ENCODE measurements around the gene TSPYL1.
"Not testable (repeated sequence)": the region's sequence is repeated elsewhere in the genome, so short reads cannot be mapped to it uniquely, and the experiment has no call there.

The TSPYL1 gene

DNA sequence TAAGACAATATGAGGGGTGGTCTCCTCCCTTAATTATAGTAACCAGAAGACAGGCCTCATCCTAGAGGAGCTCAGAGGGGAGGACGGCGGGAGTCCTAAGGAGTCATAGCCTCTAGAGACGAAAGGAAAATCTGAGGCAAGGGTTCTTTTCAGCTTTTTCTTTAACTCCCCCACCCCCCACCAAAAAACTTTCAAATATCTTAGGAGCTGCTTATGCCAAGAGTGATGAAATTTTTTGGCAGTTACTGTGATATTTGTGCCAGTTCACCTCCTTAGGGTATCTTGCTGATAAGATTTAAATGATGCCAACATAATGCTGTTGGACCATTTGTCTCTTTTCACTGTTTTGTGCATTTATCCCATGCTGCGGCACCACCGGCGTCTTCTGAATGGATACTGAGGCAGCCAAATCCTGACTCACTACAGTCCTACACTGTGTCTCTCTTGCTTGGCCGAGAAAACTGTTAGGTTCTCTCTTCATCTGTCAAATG is 46.5 kb upstream of the TSPYL1 start:
- H3K27me3 ChIP-seq (replicated peaks) = no peaks in the 10 kb centered on the region
- no peaks in the 10 kb centered on the region for H3K36me3 ChIP-seq (replicated peaks)
- no peak overlapping the region for H3K4me3 ChIP-seq (ENCODE audit: low read depth, low read length)
- no peak overlapping the region for H3K27ac ChIP-seq
- in situ Hi-C loops (cut with HindIII; ENCODE audit: low pct_ligation_motif_present, low sequenced_read_pairs) = no loop called here
- DNase-seq = no peak
- TF ChIP-seq, protein P1, sequence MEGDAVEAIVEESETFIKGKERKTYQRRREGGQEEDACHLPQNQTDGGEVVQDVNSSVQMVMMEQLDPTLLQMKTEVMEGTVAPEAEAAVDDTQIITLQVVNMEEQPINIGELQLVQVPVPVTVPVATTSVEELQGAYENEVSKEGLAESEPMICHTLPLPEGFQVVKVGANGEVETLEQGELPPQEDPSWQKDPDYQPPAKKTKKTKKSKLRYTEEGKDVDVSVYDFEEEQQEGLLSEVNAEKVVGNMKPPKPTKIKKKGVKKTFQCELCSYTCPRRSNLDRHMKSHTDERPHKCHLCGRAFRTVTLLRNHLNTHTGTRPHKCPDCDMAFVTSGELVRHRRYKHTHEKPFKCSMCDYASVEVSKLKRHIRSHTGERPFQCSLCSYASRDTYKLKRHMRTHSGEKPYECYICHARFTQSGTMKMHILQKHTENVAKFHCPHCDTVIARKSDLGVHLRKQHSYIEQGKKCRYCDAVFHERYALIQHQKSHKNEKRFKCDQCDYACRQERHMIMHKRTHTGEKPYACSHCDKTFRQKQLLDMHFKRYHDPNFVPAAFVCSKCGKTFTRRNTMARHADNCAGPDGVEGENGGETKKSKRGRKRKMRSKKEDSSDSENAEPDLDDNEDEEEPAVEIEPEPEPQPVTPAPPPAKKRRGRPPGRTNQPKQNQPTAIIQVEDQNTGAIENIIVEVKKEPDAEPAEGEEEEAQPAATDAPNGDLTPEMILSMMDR (IDR thresholded peaks at IDR 0.05; ENCODE audit: low read depth, low read length, missing control alignments) = no peak

- H3K27ac ChIP-seq; H3K27me3 ChIP-seq (replicated peaks); H3K4me3 ChIP-seq (ENCODE audit: low read depth, low read length); DNase-seq; in situ Hi-C loops (cut with HindIII; ENCODE audit: low pct_ligation_motif_present, low sequenced_read_pairs); H3K36me3 ChIP-seq (replicated peaks): not testable (repeated sequence)
These were observed 46.0 kb upstream of the TSPYL1 start for GRCh38 chr6:116325634-116326132.

DNA sequence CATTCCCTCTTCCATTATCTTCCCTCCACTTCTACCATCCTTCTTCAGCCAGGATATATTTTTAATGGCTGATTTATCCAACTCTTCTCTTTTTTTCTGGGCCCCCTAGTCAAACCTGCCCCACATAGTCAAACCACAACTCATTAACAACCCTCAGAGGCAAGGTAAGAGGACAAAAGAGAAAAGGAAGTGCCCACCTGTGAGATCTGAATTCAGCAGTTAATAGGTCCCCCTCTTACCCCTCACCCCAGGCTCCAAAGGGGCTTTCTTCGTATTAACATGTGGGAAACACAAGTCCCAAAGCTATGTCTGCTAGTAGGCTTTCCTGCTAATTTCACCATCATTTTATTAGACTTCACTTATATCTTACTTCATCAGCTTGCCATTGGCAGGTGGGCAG is 44.1 kb upstream of the TSPYL1 start:
- no peak overlapping the region for H3K27ac ChIP-seq
- DNase-seq = no peak
- no peaks in the 10 kb centered on the region for H3K36me3 ChIP-seq (replicated peaks)
- in situ Hi-C loops (cut with HindIII; ENCODE audit: low pct_ligation_motif_present, low sequenced_read_pairs) = no loop called here
- no peak overlapping the region for H3K4me3 ChIP-seq (ENCODE audit: low read depth, low read length)
- TF ChIP-seq, protein P1 (IDR thresholded peaks at IDR 0.05; ENCODE audit: low read depth, low read length, missing control alignments) = no peak
- no peaks in the 10 kb centered on the region for H3K27me3 ChIP-seq (replicated peaks)

- H3K36me3 ChIP-seq (replicated peaks); in situ Hi-C loops (cut with HindIII; ENCODE audit: low pct_ligation_motif_present, low sequenced_read_pairs); H3K4me3 ChIP-seq (ENCODE audit: low read depth, low read length); DNase-seq; H3K27ac ChIP-seq; H3K27me3 ChIP-seq (replicated peaks): not testable (repeated sequence)
These were observed 42.2 kb upstream of the TSPYL1 start for GRCh38 chr6:116321933-116322332.

DNA sequence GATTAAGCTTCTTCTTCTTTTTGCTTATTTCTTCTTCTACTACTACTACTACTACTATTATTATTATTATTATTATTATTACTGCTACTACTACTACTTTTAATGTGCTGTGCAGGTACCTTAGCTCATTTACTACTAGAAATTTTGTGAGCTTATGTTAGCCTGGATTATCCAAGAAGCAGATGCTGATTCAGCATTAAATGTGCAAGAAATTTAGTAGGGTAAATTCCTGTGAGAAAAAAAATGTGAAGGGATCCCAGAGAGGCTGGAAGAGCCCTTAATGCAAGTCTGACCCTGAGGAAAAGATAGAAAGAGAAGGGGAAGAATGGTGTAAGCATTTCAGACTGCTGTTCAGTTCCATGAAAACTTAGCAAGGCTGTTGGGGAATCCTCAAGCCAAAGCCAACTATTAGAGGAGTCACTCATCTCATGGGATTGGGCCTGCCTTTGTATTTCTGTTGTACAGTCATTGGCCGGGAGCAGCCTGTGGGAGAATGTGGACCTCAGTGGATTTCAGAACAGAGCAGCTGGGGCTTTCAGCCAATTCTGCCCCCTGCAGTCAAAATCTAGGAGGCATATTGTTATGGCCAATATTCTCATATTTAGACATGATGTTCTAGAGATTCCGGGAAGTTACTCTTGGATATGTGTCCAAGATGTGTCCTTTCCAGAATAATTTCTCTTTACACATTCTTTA is 37.2 kb upstream of the TSPYL1 start:
- no peak overlapping the region for H3K27ac ChIP-seq
- no peak for DNase-seq
- no peak overlapping the region for H3K4me3 ChIP-seq (ENCODE audit: low read depth, low read length)
- H3K36me3 ChIP-seq (replicated peaks) = no peaks in the 10 kb centered on the region
- in situ Hi-C loops (cut with HindIII; ENCODE audit: low pct_ligation_motif_present, low sequenced_read_pairs) = no loop called here
- no peaks in the 10 kb centered on the region for H3K27me3 ChIP-seq (replicated peaks)
- TF ChIP-seq, protein P1 (IDR thresholded peaks at IDR 0.05; ENCODE audit: low read depth, low read length, missing control alignments) = peak; percentile 18

GRCh38 chr6:116314878-116315277 is 35.1 kb upstream of the TSPYL1 start:
- in situ Hi-C loops (cut with HindIII; ENCODE audit: low pct_ligation_motif_present, low sequenced_read_pairs) = no loop called here
- Histone ChIP-seq H3K27ac (no peak overlapping the region), H3K27me3 (replicated peaks) (no peaks in the 10 kb centered on the region), H3K4me3 (ENCODE audit: low read depth, low read length) (no peak overlapping the region), H3K36me3 (replicated peaks) (no peaks in the 10 kb centered on the region)
- TF ChIP-seq, protein P1 (IDR thresholded peaks at IDR 0.05; ENCODE audit: low read depth, low read length, missing control alignments) = no peak
- DNase-seq = no peak

DNA sequence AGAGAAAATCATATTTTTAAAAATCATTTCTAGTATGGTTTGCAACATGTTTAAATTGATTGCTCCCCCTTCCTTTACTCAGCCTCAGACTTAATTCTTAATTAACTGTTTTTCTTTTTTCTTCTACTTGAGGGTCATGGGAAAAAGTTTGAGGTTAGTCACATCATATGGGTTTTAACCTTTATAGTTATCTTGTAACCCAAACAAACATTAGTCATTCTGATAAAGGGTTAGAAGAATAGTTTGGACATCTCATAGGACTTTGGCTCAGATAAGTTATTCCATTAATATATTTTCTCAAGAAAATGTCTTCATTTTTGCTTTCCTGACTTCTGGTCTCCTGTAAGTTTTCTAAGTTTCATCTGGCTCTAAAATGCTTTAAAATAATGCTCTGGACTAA is 34.5 kb upstream of the TSPYL1 start:
- no peaks in the 10 kb centered on the region for H3K36me3 ChIP-seq (replicated peaks)
- TF ChIP-seq, protein P1 (IDR thresholded peaks at IDR 0.05; ENCODE audit: low read depth, low read length, missing control alignments) = no peak
- no peaks in the 10 kb centered on the region for H3K27me3 ChIP-seq (replicated peaks)
- peak overlapping the region; percentile 55 for H3K27ac ChIP-seq
- H3K4me3 ChIP-seq (ENCODE audit: low read depth, low read length) = no peak overlapping the region
- in situ Hi-C loops (cut with HindIII; ENCODE audit: low pct_ligation_motif_present, low sequenced_read_pairs) = no loop called here
- no peak for DNase-seq

Measured in brain microvascular endothelial cell (primary cell).